ENCODE measurements around the gene DCBLD2.

Gene DCBLD2

DNA sequence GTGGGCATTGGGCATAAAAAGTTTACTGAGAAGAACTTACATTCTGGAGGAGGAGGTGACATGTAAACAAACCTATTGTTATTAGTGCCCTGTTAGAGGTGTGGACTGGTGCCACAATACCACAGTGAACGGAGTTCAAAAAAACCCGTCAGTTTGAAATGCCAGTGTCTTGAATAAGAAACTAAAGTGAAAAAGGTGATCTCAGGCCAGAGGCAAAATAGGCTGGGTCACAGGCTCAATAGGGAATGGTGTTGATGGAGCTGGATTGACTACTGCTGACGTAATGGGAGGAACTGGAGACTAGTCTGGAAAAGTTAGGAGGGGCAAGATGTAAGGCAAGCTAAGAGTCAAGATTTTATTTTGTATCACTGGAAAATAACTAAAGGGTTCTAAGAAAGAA lies 1.6 kb upstream of the DCBLD2 start:
- no peak for DNase-seq
- no peak for TF ChIP-seq GATA1 (IDR thresholded peaks at IDR 0.05; ENCODE audit: low read depth, low read length)
- no peak for TF ChIP-seq POLR2A (IDR thresholded peaks at IDR 0.05; ENCODE audit: low read length)

DNA sequence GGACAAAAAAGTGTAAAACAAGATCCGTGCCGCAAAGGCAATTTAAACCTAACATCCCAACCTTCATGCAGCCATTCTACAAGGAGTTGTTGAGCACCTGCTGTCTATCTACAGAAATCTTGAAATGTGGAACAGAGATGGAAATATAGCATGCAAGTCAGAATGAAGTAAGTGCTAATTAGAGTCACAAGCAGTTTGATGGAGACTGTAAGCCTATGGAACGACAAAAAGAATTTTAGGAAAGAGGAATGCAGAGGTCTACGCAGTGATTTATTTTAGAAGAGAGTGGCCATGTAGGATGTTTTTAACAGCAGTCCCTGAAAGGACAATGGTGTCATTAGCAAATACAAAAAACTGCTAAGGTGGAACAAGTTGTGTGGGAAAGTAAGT lies 851 bp upstream of the DCBLD2 start:
- TF ChIP-seq GATA1 (IDR thresholded peaks at IDR 0.05; ENCODE audit: low read depth, low read length) (no peak), POLR2A (IDR thresholded peaks at IDR 0.05; ENCODE audit: low read length) (no peak)
- peak in 1 of 2 experiments; percentile 44 for DNase-seq

DNA sequence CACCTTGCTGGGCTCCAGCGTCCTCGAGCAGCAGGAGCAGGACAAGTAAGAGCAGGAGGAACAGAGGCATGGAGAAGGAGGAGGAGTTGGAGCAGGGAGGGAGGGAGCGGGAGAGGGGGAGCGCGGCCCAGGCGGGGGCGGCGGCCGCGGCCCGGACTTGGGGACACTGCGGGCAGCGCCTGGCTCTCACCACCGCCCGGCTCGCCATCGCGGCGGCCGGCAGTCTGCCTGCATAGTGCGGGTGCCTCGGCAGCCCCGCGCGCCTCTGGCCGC lies 440 bp downstream of the DCBLD2 start:
- TF ChIP-seq GATA1 (IDR thresholded peaks at IDR 0.05; ENCODE audit: low read depth, low read length) (no peak), POLR2A (IDR thresholded peaks at IDR 0.05; ENCODE audit: low read length) (no peak)
- DNase-seq = peak; percentile 68 to 75

DNA sequence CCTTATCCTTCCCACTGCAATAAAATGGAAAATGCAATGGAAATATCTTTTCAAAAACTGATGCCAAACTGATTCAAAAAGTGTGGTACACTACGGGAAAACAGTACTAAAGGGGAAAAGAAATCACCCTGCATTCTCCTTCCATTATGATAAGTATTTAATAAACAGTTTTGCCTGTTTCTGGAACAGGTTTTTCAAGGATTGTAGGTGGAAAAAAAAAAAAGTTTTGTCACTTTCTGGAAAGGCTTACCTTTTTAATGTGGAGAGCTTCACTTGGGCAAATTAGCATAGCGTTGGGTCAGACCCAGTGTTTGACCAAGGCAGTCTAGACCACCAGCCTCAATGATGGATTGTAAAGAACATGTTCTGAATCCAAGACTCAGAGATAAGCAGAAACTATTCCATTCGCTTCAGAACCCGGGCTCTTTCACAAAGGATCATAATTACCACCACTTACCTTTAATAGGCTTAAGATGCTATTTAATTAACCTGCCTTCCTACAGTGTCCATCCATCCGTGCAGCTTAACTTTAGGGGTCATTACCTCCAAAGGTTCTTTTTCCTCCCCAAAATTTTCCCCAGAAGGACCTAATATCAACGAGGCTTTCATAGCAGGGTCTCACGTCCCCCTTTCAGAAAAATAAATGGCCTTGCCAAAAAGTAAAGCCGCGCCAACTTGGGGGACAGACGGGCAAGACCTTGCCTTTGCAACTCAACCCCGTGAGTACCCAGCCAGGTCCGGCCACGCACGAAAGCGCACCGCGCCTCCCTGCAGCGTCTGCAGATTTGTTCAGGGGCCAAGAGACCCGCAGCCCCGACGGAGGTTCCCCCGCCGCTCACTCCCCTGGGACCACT lies 1.0 kb downstream of the DCBLD2 start:
- DNase-seq = peak; percentile 63 to 74
- TF ChIP-seq GATA1 (IDR thresholded peaks at IDR 0.05; ENCODE audit: low read depth, low read length) (no peak), POLR2A (IDR thresholded peaks at IDR 0.05; ENCODE audit: low read length) (no peak)

DNA sequence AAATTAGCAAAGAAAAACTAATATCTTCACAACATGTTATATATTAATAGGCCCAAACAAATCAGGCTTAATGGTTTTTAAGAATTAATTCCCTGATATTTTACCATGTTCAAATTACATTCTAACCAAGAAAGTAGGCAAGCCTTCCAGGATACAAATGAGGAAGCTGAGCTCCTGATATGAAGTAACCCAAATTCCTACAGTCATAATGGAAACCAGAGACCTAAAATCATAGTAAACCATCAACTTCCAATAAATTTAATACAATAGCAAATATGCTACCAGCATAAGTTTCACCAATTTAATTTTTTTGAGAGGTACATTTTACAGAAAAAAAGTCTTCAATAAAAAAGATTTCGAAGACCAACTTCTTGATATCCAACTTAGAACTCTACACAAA lies 3.8 kb downstream of the DCBLD2 start:
- no peak for TF ChIP-seq POLR2A (IDR thresholded peaks at IDR 0.05; ENCODE audit: low read length)
- TF ChIP-seq GATA1 (IDR thresholded peaks at IDR 0.05; ENCODE audit: low read depth, low read length) = no peak
- DNase-seq = no peak

DNA sequence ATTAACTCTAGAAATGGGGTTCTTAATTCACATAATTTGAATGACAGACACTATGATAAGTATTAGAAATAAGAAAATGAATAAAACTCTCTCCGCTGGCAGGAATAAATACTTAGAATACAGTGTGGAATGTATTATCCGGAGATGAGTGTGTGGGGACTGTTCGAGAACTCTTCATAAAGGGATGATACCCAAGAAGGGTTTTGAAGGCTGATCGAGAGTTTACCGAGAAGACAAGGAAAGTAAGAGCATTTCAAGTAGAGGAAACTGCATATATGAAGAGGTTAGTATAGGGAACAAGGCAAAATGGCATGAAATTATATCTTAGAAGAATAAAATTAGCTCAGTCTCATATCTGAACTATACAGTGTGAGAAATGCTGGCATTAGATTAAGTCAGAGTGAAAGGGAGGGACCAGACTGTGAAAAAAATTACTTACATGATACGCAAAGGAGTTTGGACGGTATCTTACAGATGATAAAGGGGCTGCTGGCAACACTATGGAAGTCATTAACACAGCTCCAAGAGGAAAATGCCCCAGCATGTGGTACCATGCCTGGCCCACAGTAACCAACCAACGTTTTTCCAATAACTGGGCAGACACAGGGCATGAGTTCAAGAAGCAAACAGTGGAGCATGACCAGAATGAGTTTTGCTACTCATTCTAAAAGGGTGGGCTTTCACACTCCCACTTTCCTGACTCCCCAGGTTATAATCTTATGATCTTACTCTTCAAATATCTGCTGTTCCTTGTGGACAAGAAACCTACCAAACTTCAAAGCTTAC lies 6.5 kb downstream of the DCBLD2 start:
- DNase-seq = peak; percentile 15 to 39
- TF ChIP-seq GATA1 (IDR thresholded peaks at IDR 0.05; ENCODE audit: low read depth, low read length) (no peak), POLR2A (IDR thresholded peaks at IDR 0.05; ENCODE audit: low read length) (no peak)

DNA sequence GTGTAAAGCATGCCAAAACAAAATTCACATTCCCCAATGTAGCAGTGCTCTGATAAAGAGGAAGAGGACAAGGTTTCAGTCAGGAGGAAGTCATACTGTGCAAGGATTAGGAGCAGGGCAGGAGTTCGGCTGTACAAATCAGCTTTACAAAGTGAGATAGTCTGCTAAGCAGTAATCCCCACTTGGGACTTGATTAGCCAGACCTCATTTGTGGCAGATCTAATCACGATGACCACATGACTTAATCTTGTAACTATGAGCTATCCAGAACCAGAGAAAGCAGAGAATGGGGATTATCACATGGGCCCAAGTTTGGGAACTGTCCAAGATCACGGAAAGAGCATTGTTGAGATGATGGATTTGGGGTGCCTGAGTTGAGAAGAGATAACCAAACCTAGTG lies 7.8 kb downstream of the DCBLD2 start:
- TF ChIP-seq GATA1 (IDR thresholded peaks at IDR 0.05; ENCODE audit: low read depth, low read length) = no peak
- peak; percentile 9 to 26 for DNase-seq

DNA sequence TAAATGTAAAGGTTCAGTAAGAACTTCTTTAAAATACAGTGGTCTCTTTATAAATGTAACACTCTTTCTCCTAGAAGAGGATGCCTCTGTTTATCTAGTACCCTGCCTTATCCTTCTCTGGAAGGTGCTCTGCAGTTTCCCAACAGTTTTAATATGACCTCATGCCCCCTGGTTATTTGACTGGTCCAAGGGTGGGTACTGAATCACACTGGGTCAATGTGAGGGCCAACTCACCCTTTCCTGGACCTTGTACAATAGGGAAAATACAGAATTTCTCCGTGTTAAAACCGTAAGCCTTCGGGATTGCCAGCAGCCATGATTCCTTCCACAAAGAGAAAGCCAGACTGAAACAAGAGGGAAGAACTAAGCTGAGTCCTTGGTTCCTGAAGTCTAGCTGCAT lies 9.2 kb downstream of the DCBLD2 start:
- DNase-seq = no peak
- TF ChIP-seq POLR2A (IDR thresholded peaks at IDR 0.05; ENCODE audit: low read length) (no peak), GATA1 (IDR thresholded peaks at IDR 0.05; ENCODE audit: low read depth, low read length) (no peak)

DNA sequence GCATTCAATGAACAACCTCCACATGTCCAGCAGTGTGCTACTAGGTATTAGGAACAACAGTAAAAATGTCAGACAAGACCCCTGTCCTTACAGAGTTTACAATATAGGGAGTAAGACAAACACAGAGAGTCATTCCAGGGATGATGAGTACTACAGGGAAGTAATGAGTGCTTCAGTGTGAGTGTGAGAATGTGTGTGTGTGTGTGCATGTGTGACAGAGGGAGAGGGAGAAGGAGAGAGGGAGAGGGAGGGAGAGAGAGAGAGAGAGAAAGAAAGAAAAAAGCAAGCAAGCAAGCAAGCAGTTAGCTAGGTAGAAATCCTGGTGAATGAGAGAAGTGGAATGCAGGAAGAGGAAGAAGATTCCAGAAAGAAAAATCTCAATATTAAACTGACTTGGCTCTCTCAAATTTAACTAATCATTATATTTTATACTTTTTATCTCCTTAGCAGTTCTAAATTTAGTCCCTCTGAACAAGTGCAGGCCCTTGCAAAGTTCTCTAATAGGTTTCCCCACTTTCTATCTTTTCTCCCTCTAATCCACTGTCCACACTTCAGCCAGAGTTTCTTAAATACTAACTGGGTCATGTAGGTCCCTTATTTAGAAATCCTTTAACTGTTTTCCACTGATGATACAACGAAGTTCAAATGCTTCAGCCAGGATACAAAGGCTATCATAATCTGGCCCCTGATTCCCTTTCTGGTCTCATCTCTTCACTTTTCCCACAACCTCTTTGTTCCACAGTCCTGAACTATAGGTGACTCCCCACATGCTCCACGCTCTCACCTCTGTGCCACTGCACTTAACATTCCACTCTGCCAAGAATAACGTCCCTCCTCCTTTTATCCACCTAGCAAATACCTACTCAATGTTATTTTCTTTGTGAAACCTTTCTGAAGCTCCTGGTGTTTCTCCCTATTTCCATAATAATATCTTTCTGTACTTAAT lies 10.3 kb downstream of the DCBLD2 start:
- no peak for DNase-seq

DNA sequence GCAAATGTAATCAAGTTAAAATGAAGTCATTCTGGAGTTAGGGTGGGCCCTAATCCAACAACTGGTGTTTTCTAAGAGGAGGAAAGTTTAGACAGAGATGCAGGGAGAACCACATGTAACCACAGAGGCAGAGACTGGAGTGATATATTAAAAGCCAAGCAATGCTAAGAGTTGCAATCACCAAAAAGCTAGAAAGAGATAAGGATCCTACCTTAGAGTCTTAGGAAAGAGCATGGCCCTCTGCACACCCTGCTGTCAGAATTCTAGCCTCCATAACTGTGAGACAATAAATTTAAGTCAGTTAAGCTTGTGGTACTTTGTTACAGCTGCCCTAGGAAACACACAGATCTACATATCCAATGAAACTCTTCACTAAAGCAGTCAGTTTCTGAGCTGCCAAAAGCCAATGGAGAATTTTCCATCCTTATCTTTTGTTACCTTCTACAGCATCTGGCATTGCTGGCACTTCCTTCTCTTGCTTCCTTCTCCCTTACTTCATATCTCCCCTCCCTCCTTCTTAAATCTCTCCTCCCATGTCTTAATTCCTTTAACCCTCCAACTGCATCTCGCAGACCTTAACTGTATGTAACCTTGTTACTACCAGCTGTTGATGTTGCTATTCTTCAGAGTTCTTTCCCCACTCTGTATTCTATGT lies 11.2 kb downstream of the DCBLD2 start:
- peak; percentile 23 to 46 for DNase-seq
- TF ChIP-seq POLR2A (IDR thresholded peaks at IDR 0.05; ENCODE audit: low read length) = no peak
- no peak for TF ChIP-seq GATA1 (IDR thresholded peaks at IDR 0.05; ENCODE audit: low read depth, low read length)

More for the DNA sequence above, 10.3 kb downstream of the DCBLD2 start:
- TF ChIP-seq POLR2A (IDR thresholded peaks at IDR 0.05; ENCODE audit: low read length) = no peak
- no peak for TF ChIP-seq GATA1 (IDR thresholded peaks at IDR 0.05; ENCODE audit: low read depth, low read length)

DNA sequence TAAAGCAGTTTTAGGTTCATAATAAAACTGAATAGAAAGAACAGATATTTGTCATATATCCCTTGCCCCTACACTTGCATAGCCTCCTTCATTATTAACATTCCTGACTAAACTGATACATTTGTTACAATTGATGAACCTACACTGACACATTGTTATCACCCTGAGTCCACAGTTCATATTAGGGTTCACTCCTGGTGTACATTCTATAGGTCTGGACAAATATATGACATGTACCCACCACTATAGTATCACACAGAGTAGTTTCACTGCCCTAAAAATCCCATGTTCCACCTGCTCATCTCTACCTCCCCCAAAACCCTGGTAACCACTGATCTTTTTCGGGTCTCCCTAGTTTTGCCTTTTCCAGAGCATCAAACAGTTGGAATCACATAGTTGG lies 13.8 kb downstream of the DCBLD2 start:
- TF ChIP-seq POLR2A (IDR thresholded peaks at IDR 0.05; ENCODE audit: low read length) (no peak), GATA1 (IDR thresholded peaks at IDR 0.05; ENCODE audit: low read depth, low read length) (no peak)
- DNase-seq = no peak

DNA sequence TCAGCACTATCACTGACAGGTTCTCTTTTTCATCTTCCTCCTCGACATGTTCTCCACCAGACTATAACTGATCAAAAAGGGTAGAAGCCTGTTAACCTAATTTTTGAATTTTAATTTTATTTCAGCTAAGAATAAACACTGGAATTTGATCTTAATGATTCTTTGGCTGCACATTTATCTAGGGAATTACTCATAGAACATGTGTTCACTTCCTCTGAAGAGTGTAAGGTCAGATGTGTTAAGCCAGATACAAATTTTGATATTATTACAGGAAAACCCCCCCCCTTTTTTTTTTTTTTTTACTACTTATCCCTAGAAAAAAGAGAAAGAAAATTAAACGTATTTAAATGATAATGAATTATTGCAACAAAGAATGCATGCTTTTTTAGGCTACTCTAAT lies 15.0 kb downstream of the DCBLD2 start:
- TF ChIP-seq POLR2A (IDR thresholded peaks at IDR 0.05; ENCODE audit: low read length) (no peak), GATA1 (IDR thresholded peaks at IDR 0.05; ENCODE audit: low read depth, low read length) (no peak)
- DNase-seq = no peak

DNA sequence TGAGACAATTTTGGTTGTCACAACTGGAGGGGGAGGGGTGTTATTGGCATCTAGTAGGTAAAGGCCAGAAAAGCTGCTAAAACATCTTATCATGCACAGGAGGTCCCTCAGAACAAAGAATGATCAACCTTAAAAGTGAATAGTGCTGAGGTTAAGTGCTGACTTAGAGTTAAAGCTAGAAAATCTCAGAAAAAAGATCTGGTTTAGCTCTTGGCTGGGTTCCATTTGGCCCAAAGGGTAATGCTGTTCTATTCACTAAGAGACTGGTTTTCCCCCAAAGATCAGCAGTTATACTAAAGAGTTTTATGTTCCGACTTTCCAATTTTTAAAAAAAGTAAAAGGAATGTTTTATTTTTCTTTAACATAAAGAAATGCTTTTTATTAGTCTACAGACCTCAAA lies 15.6 kb downstream of the DCBLD2 start:
- TF ChIP-seq POLR2A (IDR thresholded peaks at IDR 0.05; ENCODE audit: low read length) (no peak), GATA1 (IDR thresholded peaks at IDR 0.05; ENCODE audit: low read depth, low read length) (no peak)
- DNase-seq = no peak

Data from erythroblast (primary cell).